Peyer's patch (tissue), 4 donors: ENCODE data around the gene PLD1. TPM values are rescaled to one million over a fixed set of nuclear protein-coding genes. Genes with fewer than 3 reads are reported as not detected.
"Not testable (repeated sequence)": the region's sequence is repeated elsewhere in the genome, so short reads cannot be mapped to it uniquely, and the experiment has no call there.

ENCODE experiments used
- DNase-seq, 3 donors: peaks; one replicate each; pipeline ENCODE4 v3.0.0-alpha.2; 2017 to 2019
- H3K27ac ChIP-seq, 4 donors: fragments of 200-600 bp; sonication (generic); one replicate each; pipeline ENCODE4 v1.5.1; 2016 to 2019
- H3K27me3 ChIP-seq, 2 donors: fragments of 200-600 bp; sonication (generic); one replicate each; pipeline ENCODE4 v1.5.1; 2019
- H3K36me3 ChIP-seq, 3 donors: fragments of 200-600 bp; sonication (generic); one replicate each; pipeline ENCODE4 v1.5.1; 2016 to 2019
- H3K4me1 ChIP-seq, 4 donors: fragments of 200-600 bp; sonication (generic); one replicate each; pipeline ENCODE4 v1.5.1; 2016 to 2019
- H3K4me3 ChIP-seq, 4 donors: fragments of 200-600 bp; sonication (generic); 1 replicate in 3 of 4; 2 replicates in 1 of 4; pipeline ENCODE4 v1.5.1; 2016 to 2019; ENCODE audit warnings: mild to moderate bottlenecking in 1 of 4
- H3K9me3 ChIP-seq, 4 donors: fragments of 200-600 bp; sonication (generic); one replicate each; pipeline ENCODE4 v1.5.1; 2016 to 2019; ENCODE audit warnings: mild to moderate bottlenecking in 1 of 4
- POLR2A ChIP-seq, 2 donors: fragments of 450-650 bp; IDR thresholded peaks; one replicate each; pipeline ENCODE4 v1.5.1; 2017; ENCODE audit warnings: antibody characterized with exemption in 2 of 2, mild to moderate bottlenecking in 2 of 2, moderate library complexity in 2 of 2
- total RNA-seq, 4 donors: library from RNA; depleted of rRNA; stranded (reverse); fragments of >200 nt; gene quantifications; one replicate each; pipeline ENCODE4 v1.1.0, GENCODE V29; 2016
- TF ChIP-seq, protein P1 (sequence below), 6 experiments: fragments of 450-650 bp in 4 of 6; fragments of 200-600 bp in 2 of 6; sonication (generic) in 1 of 6; IDR thresholded peaks; one replicate each; pipeline ENCODE4 v1.5.1; 2017 to 2019; ENCODE audit warnings: antibody characterized with exemption in 6 of 6, mild to moderate bottlenecking in 3 of 6, moderate library complexity in 1 of 6

PLD1 gene
- total RNA-seq, 4 donors from 2014 or later, result 120 to 218 (median 187) TPM

DNA sequence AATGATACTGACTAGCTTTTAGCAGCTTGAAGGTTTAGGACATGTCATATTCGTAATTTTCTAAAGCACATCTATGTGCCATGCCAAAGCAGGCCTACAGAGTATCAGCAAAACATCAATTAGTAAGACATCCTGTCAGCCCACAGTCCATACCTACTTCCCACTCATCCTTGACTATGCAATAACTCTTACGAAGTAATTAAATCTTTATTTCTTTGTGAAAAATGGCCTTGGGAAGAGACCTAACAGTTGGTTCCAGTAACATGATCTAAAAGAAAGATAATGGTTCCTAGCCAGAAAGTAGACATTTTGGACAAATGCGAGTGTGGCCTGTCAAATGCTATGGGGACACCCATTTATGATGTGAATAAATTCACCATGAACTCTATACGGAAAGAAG lies 177.5 kb downstream of the PLD1 start:
- no peaks in the 10 kb centered on the region for H3K27me3 ChIP-seq
- TF ChIP-seq, protein P1, sequence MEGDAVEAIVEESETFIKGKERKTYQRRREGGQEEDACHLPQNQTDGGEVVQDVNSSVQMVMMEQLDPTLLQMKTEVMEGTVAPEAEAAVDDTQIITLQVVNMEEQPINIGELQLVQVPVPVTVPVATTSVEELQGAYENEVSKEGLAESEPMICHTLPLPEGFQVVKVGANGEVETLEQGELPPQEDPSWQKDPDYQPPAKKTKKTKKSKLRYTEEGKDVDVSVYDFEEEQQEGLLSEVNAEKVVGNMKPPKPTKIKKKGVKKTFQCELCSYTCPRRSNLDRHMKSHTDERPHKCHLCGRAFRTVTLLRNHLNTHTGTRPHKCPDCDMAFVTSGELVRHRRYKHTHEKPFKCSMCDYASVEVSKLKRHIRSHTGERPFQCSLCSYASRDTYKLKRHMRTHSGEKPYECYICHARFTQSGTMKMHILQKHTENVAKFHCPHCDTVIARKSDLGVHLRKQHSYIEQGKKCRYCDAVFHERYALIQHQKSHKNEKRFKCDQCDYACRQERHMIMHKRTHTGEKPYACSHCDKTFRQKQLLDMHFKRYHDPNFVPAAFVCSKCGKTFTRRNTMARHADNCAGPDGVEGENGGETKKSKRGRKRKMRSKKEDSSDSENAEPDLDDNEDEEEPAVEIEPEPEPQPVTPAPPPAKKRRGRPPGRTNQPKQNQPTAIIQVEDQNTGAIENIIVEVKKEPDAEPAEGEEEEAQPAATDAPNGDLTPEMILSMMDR (IDR thresholded peaks at IDR 0.05), result no peak
- TF ChIP-seq POLR2A (IDR thresholded peaks at IDR 0.05), result no peak
- DNase-seq, result no peak
- no peak overlapping the region for H3K27ac ChIP-seq
- H3K9me3 ChIP-seq, result no peaks in the 10 kb centered on the region
- H3K4me3 ChIP-seq, result no peak overlapping the region
- peaks cover 0 to 16% (median 0%) of the 10 kb centered on the region in 3 donors for H3K36me3 ChIP-seq
- no peaks in the 10 kb centered on the region for H3K4me1 ChIP-seq

- DNase-seq, H3K27me3 ChIP-seq, H3K4me1 ChIP-seq, H3K36me3 ChIP-seq, H3K4me3 ChIP-seq, H3K27ac ChIP-seq, H3K9me3 ChIP-seq: not testable (repeated sequence)
Observed at GRCh38 chr3:171626799-171627198, 183.5 kb downstream of the PLD1 start.

GRCh38 chr3:171622126-171622525 lies 188.2 kb downstream of the PLD1 start:
- no peak overlapping the region for H3K4me3 ChIP-seq
- H3K27ac ChIP-seq, result no peak overlapping the region
- no peaks in the 10 kb centered on the region for H3K9me3 ChIP-seq
- H3K27me3 ChIP-seq, result no peaks in the 10 kb centered on the region
- TF ChIP-seq, protein P1 (IDR thresholded peaks at IDR 0.05), result no peak
- no peak for TF ChIP-seq POLR2A (IDR thresholded peaks at IDR 0.05)
- no peaks in the 10 kb centered on the region for H3K4me1 ChIP-seq
- no peak for DNase-seq
- peaks cover 0 to 29% (median 0%) of the 10 kb centered on the region in 3 donors for H3K36me3 ChIP-seq

GRCh38 chr3:171620825-171621434 lies 189.4 kb downstream of the PLD1 start:
- Histone ChIP-seq H3K27ac (no peak overlapping the region), H3K36me3 (peaks cover 0 to 39% (median 0%) of the 10 kb centered on the region in 3 donors), H3K27me3 (no peaks in the 10 kb centered on the region), H3K9me3 (no peaks in the 10 kb centered on the region), H3K4me1 (no peaks in the 10 kb centered on the region), H3K4me3 (no peak overlapping the region)
- DNase-seq, result no peak
- TF ChIP-seq POLR2A (IDR thresholded peaks at IDR 0.05), result no peak
- TF ChIP-seq, protein P1 (IDR thresholded peaks at IDR 0.05), result no peak

DNA sequence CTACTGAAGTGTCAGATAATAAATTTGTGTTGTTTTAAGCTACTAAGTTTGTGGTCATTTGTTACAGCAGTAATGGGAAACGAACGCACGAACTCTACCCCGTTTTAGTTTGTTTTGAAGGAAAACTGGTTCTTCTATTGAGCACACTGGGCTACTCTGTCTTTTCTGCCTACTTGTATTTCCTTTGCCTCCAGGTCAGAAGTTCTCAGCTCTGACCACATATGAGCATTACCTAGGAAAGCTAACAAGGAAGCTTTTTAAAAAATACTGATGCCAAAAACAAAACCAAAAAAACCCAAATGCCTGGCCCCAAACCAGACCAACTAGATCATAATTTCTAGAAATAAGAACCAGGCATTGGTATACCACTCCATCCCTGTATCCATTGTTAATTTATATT lies 193.5 kb downstream of the PLD1 start:
- TF ChIP-seq POLR2A (IDR thresholded peaks at IDR 0.05), result no peak
- TF ChIP-seq, protein P1 (IDR thresholded peaks at IDR 0.05), result no peak
- no peak overlapping the region for H3K4me3 ChIP-seq
- no peak for DNase-seq
- no peaks in the 10 kb centered on the region for H3K4me1 ChIP-seq
- H3K27ac ChIP-seq, result no peak overlapping the region
- no peaks in the 10 kb centered on the region for H3K9me3 ChIP-seq
- peaks cover 0 to 71% (median 0%) of the 10 kb centered on the region in 3 donors for H3K36me3 ChIP-seq
- H3K27me3 ChIP-seq, result no peaks in the 10 kb centered on the region

DNA sequence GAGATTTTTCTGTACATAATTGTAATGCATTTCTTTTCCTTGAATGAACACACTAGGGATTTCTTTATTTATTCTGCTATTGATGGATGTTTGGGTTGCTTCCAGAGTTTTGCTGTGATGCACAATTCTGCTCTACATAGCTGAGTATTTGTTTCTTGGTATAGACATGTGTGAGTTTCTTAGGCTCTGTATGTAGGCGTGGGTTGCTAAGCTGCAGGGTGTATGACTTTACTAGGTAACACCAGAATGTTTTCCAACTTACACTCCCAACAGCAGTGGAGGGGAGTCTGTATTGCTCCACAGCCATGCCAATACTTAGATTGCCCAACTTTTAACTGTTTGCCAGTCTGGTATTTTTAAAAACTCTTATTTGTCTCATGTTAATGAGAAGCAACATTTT lies 194.6 kb downstream of the PLD1 start:
- DNase-seq, result no peak
- no peak overlapping the region for H3K27ac ChIP-seq

More for the DNA sequence above, 194.6 kb downstream of the PLD1 start:
- Histone ChIP-seq H3K9me3 (no peaks in the 10 kb centered on the region), H3K36me3 (peaks cover 0 to 73% (median 0%) of the 10 kb centered on the region in 3 donors), H3K4me1 (no peaks in the 10 kb centered on the region), H3K4me3 (no peak overlapping the region), H3K27me3 (no peaks in the 10 kb centered on the region)
- TF ChIP-seq, protein P1 (IDR thresholded peaks at IDR 0.05), result no peak
- TF ChIP-seq POLR2A (IDR thresholded peaks at IDR 0.05), result no peak
